HG03175 (cell line): ENCODE results near the gene OSBPL8.
"Not testable (repeated sequence)": the region's sequence is repeated elsewhere in the genome, so short reads cannot be mapped to it uniquely, and the experiment has no call there.

ENCODE experiments used
- ATAC-seq: cut with Tn5 transposase; IDR thresholded peaks from one replicate; pipeline ENCODE4 v1.9.1; 2021; ENCODE audit warnings: mild to moderate bottlenecking, moderate library complexity; ENCODE audit not compliant: unreplicated experiment

Gene OSBPL8

GRCh38 chr12:76428117-76428516 lies 131.5 kb downstream of the OSBPL8 start:
- no peak for ATAC-seq

- no peak for ATAC-seq
Measured at GRCh38 chr12:76426160-76426559, 133.4 kb downstream of the OSBPL8 start.

- no peak for ATAC-seq
Measured at GRCh38 chr12:76424941-76425340, 134.6 kb downstream of the OSBPL8 start.

GRCh38 chr12:76422543-76423438 lies 136.8 kb downstream of the OSBPL8 start:
- no peak for ATAC-seq

DNA sequence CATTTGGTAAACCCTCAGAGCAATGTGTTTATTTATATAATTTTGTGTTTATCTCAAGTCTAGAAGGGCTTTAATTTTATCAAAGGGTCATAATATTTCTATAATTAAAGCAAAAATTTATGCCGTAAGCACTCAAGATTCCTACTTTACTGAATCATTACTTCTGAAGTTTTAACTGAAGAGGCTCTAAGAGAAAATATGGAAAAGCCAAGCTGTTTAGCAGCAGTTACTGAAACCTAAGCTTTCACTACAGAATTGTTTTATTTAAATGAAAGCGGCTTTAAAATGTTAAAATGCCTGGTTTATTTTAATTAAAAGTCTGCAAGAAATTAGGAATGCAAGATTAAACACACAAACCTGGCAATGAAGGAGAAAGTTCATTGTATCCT lies 137.4 kb downstream of the OSBPL8 start:
- no peak for ATAC-seq

GRCh38 chr12:76421046-76421445 lies 138.5 kb downstream of the OSBPL8 start:
- no peak for ATAC-seq

DNA sequence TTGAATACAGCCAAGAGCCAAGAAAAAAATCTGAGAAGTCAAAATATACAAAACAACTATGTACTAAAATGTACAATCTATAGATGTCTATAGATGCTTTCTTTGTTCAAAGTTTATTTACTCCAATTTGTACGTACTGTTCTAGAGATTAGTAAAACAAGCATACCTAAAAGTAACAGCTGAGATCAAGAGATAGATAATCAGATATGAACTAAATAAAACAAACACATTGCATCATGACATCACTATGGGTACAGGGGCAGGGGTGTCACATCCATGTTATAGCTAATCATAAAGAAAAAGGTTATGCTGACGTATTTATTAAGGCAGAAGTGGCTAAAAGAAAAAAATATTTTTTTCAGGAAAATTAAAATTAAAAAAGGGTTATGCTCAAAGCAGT lies 139.3 kb downstream of the OSBPL8 start:
- ATAC-seq: no peak

GRCh38 chr12:76417116-76417515 lies 142.5 kb downstream of the OSBPL8 start:
- ATAC-seq: peak; percentile 86

GRCh38 chr12:76413121-76413520 lies 146.4 kb downstream of the OSBPL8 start:
- no peak for ATAC-seq

DNA sequence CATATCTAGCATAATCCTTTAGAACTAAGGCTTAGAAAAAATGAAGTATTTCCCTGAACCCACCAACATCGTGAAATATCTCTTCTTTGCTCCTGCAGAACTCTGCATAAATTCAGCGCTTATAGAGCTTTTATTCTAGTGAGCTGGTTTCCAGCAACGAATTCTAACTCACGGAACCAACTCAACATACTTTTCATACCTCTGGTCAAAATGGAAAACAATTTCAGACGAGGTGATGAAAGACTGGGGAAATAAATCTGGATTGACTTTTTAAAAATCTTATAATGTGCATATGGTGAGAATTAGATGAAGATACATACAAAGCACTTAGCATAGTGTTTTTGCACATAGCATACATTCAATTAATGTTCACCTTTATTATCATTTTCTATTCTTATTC lies 148.8 kb downstream of the OSBPL8 start:
- no peak for ATAC-seq

DNA sequence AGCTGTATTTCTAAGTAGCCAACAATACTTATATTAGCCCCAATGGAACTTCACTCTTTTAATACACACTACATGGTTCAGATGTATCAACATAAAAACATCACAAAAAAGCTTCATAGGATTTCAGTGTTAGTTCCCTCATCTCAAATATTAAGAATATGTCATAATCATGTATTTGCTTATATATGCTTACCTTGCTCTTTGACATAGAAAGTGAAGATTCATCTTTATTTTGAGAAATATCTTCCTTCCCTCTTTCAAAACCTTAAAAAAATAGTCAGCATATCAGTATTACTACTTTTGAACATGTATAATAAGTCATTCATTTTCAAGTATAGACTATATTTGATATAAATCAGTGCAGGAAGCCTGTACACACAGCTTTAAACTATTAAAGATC lies 149.2 kb downstream of the OSBPL8 start:
- ATAC-seq: no peak

DNA sequence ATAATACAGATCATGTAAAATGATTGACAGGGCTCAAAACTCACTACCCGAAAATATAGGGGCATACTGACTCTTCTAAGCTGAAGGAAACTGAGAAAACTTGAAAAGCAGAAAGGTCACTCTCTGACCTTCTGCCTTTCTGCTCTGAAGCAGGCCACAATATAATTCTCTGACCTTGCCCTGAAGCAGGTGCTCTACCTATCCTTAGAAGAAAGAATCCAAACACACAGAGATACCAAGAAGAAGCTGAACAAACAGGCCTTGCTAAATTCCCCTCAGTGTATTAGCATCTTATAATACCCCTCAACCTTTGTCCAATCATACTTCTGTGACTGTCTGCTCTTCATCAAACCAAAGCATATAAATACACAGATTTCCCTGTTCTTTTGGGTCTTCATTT lies 150.5 kb downstream of the OSBPL8 start:
- no peak for ATAC-seq

- ATAC-seq: no peak
Measured at GRCh38 chr12:76407710-76408109, 151.9 kb downstream of the OSBPL8 start.

- no peak for ATAC-seq
Measured at GRCh38 chr12:76402259-76402658, 157.3 kb downstream of the OSBPL8 start.

GRCh38 chr12:76400136-76400535 lies 159.4 kb downstream of the OSBPL8 start:
- ATAC-seq: no peak

DNA sequence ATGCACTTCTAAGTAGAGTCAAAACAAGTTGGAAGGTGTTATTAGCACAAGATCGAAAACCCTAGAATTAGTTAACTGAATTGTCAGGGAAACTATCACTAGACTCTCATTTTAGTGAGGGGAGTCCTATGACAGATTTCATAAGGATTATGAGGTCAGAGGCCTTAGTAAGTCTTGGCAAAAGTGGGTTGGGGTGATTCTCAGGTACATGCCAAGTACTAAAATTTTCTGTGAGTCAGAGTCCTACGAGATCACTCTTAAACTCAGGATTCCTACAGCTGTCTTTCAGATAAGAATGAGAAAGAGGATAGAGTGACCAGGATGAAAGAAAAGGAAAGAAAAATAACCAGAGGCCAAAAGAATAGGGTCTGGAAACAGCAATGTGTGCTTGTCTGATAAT lies 160.5 kb downstream of the OSBPL8 start:
- no peak for ATAC-seq

- ATAC-seq: no peak
Measured at GRCh38 chr12:76398106-76398505, 161.5 kb downstream of the OSBPL8 start.

DNA sequence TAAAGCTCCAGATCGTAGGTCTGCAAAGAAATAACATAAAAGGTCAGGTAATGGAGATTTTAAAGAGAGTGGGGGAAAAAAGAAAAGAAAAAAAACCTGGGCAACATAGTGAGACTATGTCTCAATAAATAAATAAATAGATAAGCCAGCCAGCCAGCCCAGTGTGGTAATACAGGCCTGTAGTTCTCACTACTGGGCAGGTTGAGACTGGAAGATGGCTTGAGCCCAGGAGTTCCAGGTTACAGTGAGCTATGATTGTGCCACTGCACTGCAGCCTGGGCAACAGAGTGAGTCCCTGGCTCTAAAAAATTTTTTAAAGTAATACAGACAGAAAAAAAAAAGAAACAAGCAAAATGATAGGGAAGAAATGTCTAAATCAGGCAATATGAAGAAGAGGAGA lies 168.1 kb downstream of the OSBPL8 start:
- no peak for ATAC-seq

DNA sequence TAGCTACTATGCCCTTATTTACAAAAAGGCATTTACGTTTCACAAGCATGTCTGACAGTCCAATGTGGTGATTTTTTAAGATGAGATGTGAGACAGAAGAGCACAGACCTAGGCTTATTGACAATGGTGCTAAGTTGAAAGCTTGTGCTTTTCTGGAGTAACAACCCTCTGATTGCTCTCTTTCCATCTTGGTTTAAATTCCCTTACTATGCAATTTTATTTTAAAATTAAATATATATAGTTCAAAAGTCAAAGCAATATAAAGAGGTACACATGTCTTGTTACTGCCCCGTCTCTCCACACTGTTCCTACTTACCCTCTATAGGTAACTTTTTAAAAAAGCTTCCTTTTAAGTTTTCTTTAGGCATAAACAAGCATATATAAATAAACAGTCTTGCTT lies 172.0 kb downstream of the OSBPL8 start:
- ATAC-seq: no peak

DNA sequence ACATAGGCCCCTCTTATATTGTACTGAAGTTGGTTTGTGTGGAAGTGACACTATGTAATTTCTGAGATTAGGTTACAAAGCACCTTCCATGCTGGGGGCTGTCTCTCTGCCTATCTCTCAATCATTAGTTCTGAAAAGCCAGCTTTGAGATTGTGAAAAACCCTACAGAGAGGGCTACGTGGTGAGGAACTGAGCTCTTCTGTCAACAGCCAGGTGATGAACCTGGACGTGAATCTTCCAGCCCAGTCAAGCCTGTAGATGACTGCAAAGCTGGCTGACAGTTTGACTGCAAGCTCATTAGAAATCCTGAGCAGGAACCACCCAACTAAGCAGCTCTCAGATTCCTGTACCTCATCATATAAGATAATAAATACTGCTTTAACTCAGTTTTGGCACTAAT lies 175.0 kb downstream of the OSBPL8 start:
- no peak for ATAC-seq

- no peak for ATAC-seq
Measured at GRCh38 chr12:76383988-76384387, 175.6 kb downstream of the OSBPL8 start.

DNA sequence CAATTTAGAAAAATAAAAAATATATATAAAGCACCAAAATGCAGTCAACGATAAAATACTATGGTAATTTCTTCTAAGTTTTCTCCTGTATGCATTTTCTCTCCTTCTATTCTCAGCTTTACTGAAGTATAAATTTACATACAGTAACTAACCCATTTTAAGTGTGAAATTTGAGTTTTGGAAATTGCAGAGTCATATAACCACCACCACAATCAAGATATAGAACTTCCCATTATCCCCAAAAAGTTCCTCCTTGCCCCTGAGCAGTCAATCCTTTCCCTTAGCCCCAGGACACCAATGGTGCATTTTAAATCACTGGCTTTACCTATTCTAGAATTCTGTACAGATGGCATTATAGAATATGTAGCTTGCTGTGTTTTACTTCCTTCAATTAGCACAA lies 180.3 kb downstream of the OSBPL8 start:
- ATAC-seq: no peak

GRCh38 chr12:76376876-76377275 lies 182.7 kb downstream of the OSBPL8 start:
- ATAC-seq: not testable (repeated sequence)
